Bladder microvascular endothelial cell (primary cell): ENCODE data around the gene KCNC4. TPM values are rescaled to one million over a fixed set of nuclear protein-coding genes. Genes with fewer than 3 reads are reported as not detected.

Source experiments
- total RNA-seq: library from RNA; depleted of rRNA; stranded (reverse); fragments of >200 nt; gene quantifications from 2 replicates; pipeline ENCODE4 v1.2.3, GENCODE V29; 2014

Gene KCNC4
- 3.9 and 5.4 TPM in 2 replicates for total RNA-seq

GRCh38 chr1:110209715-110210603 is at the start of gene KCNC4:
Gene KCNC4, plus strand, starts transcription at chr1:110210314. Its CDS starts 1,186 bp downstream, at chr1:110211500.

Other genes with a start within 250 kb of the KCNC4 start
- gene AHCYL1, start 225.5 kb upstream of the KCNC4 start, total RNA-seq = 30.1 and 54.9 TPM in 2 replicates
- 30.6 and 68.2 TPM in 2 replicates for gene STRIP1, start 175.7 kb upstream of the KCNC4 start, total RNA-seq
- not detected in 2 replicates for gene ALX3, start 139.6 kb upstream of the KCNC4 start, total RNA-seq
- not detected in 2 replicates for gene UBL4B, start 97.9 kb upstream of the KCNC4 start, total RNA-seq
- under 0.01 and 1.1 TPM in 2 replicates for gene SLC6A17, start 59.8 kb upstream of the KCNC4 start, total RNA-seq
- 24.6 and 40.0 TPM in 2 replicates for gene RBM15, start 129.1 kb downstream of the KCNC4 start, total RNA-seq
- gene SLC16A4, start 180.7 kb downstream of the KCNC4 start, total RNA-seq = 0.38 and 0.65 TPM in 2 replicates
- 36.8 and 36.9 TPM in 2 replicates for gene LAMTOR5, start 197.4 kb downstream of the KCNC4 start, total RNA-seq
- not detected in 2 replicates for gene PROK1, start 240.8 kb downstream of the KCNC4 start, total RNA-seq